Neural progenitor cell (in vitro differentiated cells): ENCODE results near the gene SFMBT1. TPM values are rescaled to one million over a fixed set of nuclear protein-coding genes. Genes with fewer than 3 reads are reported as not detected.

Source experiments
- DNase-seq: peaks from one replicate; pipeline ENCODE4 v3.0.0-alpha.2; 2016; ENCODE audit warnings: low spot score
- H2AFZ ChIP-seq: fragments of 200-600 bp; sonication (generic); replicated peaks from 2 replicates; pipeline ENCODE4 v1.6.1; 2016; ENCODE audit warnings: antibody characterized with exemption
- H3F3A ChIP-seq: fragments of 200-600 bp; sonication (generic); 2 replicates; pipeline ENCODE4 v1.6.1; 2016; ENCODE audit warnings: antibody characterized with exemption, low read depth
- H3K27ac ChIP-seq: fragments of 200-600 bp; sonication (generic); 2 replicates; pipeline ENCODE4 v1.5.1; 2016; ENCODE audit warnings: mild to moderate bottlenecking
- H3K27me3 ChIP-seq: fragments of 200-600 bp; sonication (generic); 2 replicates; pipeline ENCODE4 v1.6.1; 2016; ENCODE audit warnings: mild to moderate bottlenecking, moderate library complexity
- H3K36me3 ChIP-seq: fragments of 200-600 bp; sonication (generic); 2 replicates; pipeline ENCODE4 v1.5.1; 2016
- H3K4me1 ChIP-seq: fragments of 200-600 bp; sonication (generic); 2 replicates; pipeline ENCODE4 v1.6.1; 2016; ENCODE audit warnings: mixed run types
- H3K4me2 ChIP-seq: fragments of 200-600 bp; sonication (generic); 2 replicates; pipeline ENCODE4 v1.6.1; 2016
- H3K4me3 ChIP-seq: fragments of 200-600 bp; sonication (generic); 2 replicates; pipeline ENCODE4 v1.5.1; 2016
- H3K79me2 ChIP-seq: fragments of 200-600 bp; sonication (generic); 2 replicates; pipeline ENCODE4 v1.6.1; 2016; ENCODE audit warnings: low read depth
- H3K9ac ChIP-seq: fragments of 200-600 bp; sonication (generic); 2 replicates; pipeline ENCODE4 v1.6.1; 2016
- H3K9me3 ChIP-seq: fragments of 200-600 bp; sonication (generic); 2 replicates; pipeline ENCODE4 v1.5.1; 2016; ENCODE audit warnings: low read depth
- H4K20me1 ChIP-seq: fragments of 200-600 bp; sonication (generic); 2 replicates; pipeline ENCODE4 v1.6.1; 2016; ENCODE audit warnings: low read depth
- H3K27ac Mint-ChIP-seq: 3 replicates; pipeline ENCODE4 v1.8.0; 2021; ENCODE audit warnings: mixed read lengths
- H3K27me3 Mint-ChIP-seq: 2 replicates; pipeline ENCODE4 v1.8.0; 2022; ENCODE audit warnings: low read depth, mild to moderate bottlenecking, inconsistent platforms, moderate library complexity, mixed read lengths; ENCODE audit not compliant: insufficient read depth
- H3K36me3 Mint-ChIP-seq: 3 replicates; pipeline ENCODE4 v1.8.0; 2021; ENCODE audit warnings: mixed read lengths
- H3K4me1 Mint-ChIP-seq: 3 replicates; pipeline ENCODE4 v1.8.0; 2021; ENCODE audit warnings: mixed read lengths
- H3K4me3 Mint-ChIP-seq: 3 replicates; pipeline ENCODE4 v1.8.0; 2021; ENCODE audit warnings: mild to moderate bottlenecking, moderate library complexity, mixed read lengths
- H3K9me3 Mint-ChIP-seq: 3 replicates; pipeline ENCODE4 v1.8.0; 2020; ENCODE audit warnings: mixed read lengths
- EZH2 ChIP-seq: fragments of 200-600 bp; sonication (generic); IDR thresholded peaks from 2 replicates; pipeline ENCODE4 v1.6.1; 2017; ENCODE audit warnings: antibody characterized with exemption, mild to moderate bottlenecking, moderate library complexity
- EZH2phosphoT487 ChIP-seq: fragments of 200-600 bp; sonication (generic); IDR thresholded peaks from 2 replicates; pipeline ENCODE4 v1.6.1; 2017; ENCODE audit warnings: antibody characterized with exemption
- total RNA-seq: library from RNA; depleted of rRNA; stranded (reverse); fragments of >200 nt; gene quantifications from 2 replicates; pipeline ENCODE4 v1.2.3, GENCODE V29; 2015; ENCODE audit warnings: low replicate concordance
- TF ChIP-seq, protein P1 (sequence below): fragments of 200-600 bp; sonication (generic); IDR thresholded peaks from 2 replicates; pipeline ENCODE4 v1.5.1; 2017; ENCODE audit warnings: antibody characterized with exemption, mild to moderate bottlenecking

Gene SFMBT1
- total RNA-seq, 1 donor from 2014 or later: 18.5 TPM

- Histone ChIP-seq H3K36me3 (no peaks in the 10 kb centered on the region), H3K27ac (no peak overlapping the region), H4K20me1 (no peaks in the 10 kb centered on the region), H3K9me3 (no peaks in the 10 kb centered on the region), H3K4me2 (no peak overlapping the region), H3K27me3 (no peaks in the 10 kb centered on the region), H2AFZ (no peak overlapping the region), H3K4me3 (no peak overlapping the region), H3K4me1 (no peaks in the 10 kb centered on the region), H3F3A (no peaks in the 10 kb centered on the region), H3K9ac (no peak overlapping the region), H3K79me2 (no peaks in the 10 kb centered on the region)
- no peaks in the 10 kb centered on the region for H3K9me3 Mint-ChIP-seq
- H3K4me3 Mint-ChIP-seq: no peak overlapping the region
- H3K36me3 Mint-ChIP-seq: peaks cover 6% of the 10 kb centered on the region
- H3K27ac Mint-ChIP-seq: no peak overlapping the region
- no peak for TF ChIP-seq EZH2
- TF ChIP-seq, protein P1, sequence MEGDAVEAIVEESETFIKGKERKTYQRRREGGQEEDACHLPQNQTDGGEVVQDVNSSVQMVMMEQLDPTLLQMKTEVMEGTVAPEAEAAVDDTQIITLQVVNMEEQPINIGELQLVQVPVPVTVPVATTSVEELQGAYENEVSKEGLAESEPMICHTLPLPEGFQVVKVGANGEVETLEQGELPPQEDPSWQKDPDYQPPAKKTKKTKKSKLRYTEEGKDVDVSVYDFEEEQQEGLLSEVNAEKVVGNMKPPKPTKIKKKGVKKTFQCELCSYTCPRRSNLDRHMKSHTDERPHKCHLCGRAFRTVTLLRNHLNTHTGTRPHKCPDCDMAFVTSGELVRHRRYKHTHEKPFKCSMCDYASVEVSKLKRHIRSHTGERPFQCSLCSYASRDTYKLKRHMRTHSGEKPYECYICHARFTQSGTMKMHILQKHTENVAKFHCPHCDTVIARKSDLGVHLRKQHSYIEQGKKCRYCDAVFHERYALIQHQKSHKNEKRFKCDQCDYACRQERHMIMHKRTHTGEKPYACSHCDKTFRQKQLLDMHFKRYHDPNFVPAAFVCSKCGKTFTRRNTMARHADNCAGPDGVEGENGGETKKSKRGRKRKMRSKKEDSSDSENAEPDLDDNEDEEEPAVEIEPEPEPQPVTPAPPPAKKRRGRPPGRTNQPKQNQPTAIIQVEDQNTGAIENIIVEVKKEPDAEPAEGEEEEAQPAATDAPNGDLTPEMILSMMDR: no peak
- TF ChIP-seq EZH2phosphoT487: no peak
- H3K27me3 Mint-ChIP-seq: no peaks in the 10 kb centered on the region
- peaks cover 3% of the 10 kb centered on the region for H3K4me1 Mint-ChIP-seq
- DNase-seq: no peak
These were observed 115.1 kb downstream of the SFMBT1 start for GRCh38 chr3:52930748-52931147.

- no peak for DNase-seq
- Histone ChIP-seq H3K27ac (no peak overlapping the region), H2AFZ (no peak overlapping the region), H3K36me3 (no peaks in the 10 kb centered on the region), H4K20me1 (no peaks in the 10 kb centered on the region), H3K4me2 (no peak overlapping the region), H3K9ac (no peak overlapping the region), H3K4me3 (no peak overlapping the region), H3K79me2 (no peaks in the 10 kb centered on the region), H3K4me1 (no peaks in the 10 kb centered on the region), H3K9me3 (no peaks in the 10 kb centered on the region), H3K27me3 (no peaks in the 10 kb centered on the region), H3F3A (no peaks in the 10 kb centered on the region)
- TF ChIP-seq EZH2 (no peak), EZH2phosphoT487 (no peak)
- TF ChIP-seq, protein P1: no peak
- H3K27ac Mint-ChIP-seq: no peak overlapping the region
- H3K36me3 Mint-ChIP-seq: peaks cover 6% of the 10 kb centered on the region
- no peaks in the 10 kb centered on the region for H3K4me1 Mint-ChIP-seq
- no peaks in the 10 kb centered on the region for H3K27me3 Mint-ChIP-seq
- no peak overlapping the region for H3K4me3 Mint-ChIP-seq
- no peaks in the 10 kb centered on the region for H3K9me3 Mint-ChIP-seq
These were observed 119.3 kb downstream of the SFMBT1 start for GRCh38 chr3:52926554-52926953.

DNA sequence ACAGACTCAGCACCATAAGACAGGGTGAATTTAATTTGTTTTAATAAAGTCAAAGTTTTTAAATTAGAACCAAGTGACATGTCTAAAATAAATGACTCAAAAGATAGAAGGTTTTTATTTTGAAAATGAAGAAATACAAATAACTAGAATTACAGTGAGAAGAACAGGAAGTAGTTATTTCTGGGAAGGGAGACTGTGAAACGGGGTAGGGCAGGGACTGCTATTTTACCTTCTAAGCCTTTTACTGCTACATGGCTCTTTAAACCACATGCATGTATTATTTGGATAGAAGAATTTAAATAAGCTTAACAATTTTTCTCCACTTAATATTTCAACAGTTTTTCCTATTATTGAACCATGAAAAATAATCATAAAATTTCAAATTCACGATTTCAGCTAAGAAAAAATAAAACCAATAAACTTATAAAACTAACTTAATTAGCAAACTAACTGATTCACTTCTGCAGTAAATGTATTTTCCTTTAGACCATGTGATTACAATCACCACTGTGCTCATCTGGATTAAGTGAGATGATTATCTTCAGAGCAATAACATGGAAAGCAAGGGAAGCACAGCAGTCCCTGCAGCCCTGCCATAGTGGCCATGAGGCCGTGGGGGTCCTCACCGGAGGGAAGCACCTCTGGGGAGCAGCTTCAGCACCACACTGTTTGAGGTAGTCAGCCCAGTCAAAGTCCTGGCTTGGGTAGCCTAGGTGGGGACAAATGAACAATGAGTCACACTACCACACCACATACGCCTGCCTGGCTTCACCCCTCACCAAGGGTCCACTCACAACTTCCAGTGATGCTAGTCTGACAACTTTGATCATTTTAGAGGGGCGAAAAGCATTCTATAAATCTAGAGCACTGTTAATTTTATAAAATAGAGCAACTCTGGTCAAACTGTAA is 120.2 kb downstream of the SFMBT1 start:
- Histone ChIP-seq H3K4me3 (no peak overlapping the region), H3K36me3 (no peaks in the 10 kb centered on the region), H3K4me2 (no peak overlapping the region), H3K27me3 (no peaks in the 10 kb centered on the region), H4K20me1 (no peaks in the 10 kb centered on the region), H3K27ac (no peak overlapping the region), H3K79me2 (no peaks in the 10 kb centered on the region), H3K9ac (no peak overlapping the region), H3K9me3 (no peaks in the 10 kb centered on the region), H3F3A (no peaks in the 10 kb centered on the region), H2AFZ (no peak overlapping the region), H3K4me1 (no peaks in the 10 kb centered on the region)
- Mint-ChIP-seq H3K27ac (no peak overlapping the region), H3K9me3 (no peaks in the 10 kb centered on the region), H3K4me3 (no peak overlapping the region), H3K27me3 (no peaks in the 10 kb centered on the region), H3K4me1 (no peaks in the 10 kb centered on the region), H3K36me3 (peaks cover 6% of the 10 kb centered on the region)
- TF ChIP-seq EZH2: no peak
- no peak for TF ChIP-seq EZH2phosphoT487
- TF ChIP-seq, protein P1: no peak
- DNase-seq: no peak
